HG03432 (cell line): ENCODE results near the gene LBHD2.
A peak's percentile ranks its signal among the peaks of the same experiment; 100 is the strongest.

Experiments used
- ATAC-seq: cut with Tn5 transposase; IDR thresholded peaks from one replicate; pipeline ENCODE4 v1.9.1; 2021; ENCODE audit warnings: mild to moderate bottlenecking, moderate library complexity; ENCODE audit not compliant: unreplicated experiment

The LBHD2 gene

DNA sequence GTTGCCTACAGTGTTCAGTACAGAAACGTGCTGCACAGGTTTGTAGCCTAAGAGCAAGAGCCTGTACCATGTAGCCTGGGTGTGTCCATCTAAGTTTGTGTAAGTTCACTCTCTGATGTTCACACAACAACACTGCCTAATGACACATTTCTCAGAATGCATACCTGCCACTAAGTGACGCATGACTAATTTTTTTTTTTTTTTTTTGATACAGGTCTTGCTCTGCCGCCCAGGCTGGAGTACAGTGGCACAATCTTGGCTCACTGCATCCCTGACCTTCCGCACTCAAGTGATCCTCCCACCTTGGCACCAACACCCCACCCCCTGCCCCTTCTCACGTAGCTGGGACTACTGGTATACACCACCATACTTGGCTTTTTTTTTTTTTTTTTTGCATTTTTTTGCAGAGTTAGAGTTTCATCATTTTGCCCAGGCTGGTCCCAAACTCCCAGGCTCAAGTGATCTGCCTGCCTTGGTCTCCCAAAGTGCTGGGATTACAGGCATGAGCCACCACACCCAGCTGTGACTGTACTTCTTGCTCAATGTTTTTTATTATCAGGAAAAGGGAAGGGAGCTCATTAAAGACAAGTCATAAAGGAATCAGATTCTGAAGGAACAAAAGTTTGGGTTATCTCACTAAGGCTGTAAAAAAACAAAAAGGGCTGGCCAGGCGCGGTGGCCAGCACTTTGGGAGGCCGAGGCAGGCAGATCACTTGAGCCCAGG lies 16.6 kb upstream of the LBHD2 start:
- no peak for ATAC-seq

DNA sequence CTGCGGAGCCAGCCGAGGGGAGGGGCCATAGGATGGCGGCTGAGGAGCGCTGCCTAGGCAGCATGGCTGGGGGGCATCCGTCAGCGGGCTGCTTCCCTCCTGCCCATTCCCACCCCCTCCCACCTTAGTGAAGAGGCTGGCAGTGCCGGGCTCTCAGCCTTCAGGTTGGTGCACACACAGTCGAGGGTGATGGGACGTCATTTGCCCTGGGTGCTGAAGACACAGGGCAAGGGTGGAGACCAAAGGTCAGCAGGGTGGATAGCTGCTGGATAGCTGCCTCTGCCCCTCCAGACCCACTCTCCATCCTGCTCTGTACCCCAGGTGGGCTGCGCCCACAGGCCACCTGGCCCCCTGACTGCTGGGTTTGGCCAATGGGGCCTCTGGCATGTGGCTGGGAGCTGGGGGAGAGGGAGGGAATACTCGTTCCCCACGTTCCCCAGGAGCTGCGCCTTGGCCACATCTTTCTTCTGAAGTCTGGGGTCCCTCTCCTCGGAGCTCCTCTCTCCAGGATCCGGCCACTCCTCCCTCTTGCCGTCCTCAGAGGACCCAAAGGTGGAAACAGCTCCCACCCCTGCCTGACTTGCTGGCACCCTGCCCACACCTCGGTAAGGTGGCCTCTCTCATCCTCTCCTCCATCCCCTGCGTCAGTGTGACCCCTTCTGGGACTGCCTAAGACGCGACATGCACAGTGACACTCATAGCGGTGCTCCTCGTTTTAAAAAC lies 15.5 kb upstream of the LBHD2 start:
- no peak for ATAC-seq

DNA sequence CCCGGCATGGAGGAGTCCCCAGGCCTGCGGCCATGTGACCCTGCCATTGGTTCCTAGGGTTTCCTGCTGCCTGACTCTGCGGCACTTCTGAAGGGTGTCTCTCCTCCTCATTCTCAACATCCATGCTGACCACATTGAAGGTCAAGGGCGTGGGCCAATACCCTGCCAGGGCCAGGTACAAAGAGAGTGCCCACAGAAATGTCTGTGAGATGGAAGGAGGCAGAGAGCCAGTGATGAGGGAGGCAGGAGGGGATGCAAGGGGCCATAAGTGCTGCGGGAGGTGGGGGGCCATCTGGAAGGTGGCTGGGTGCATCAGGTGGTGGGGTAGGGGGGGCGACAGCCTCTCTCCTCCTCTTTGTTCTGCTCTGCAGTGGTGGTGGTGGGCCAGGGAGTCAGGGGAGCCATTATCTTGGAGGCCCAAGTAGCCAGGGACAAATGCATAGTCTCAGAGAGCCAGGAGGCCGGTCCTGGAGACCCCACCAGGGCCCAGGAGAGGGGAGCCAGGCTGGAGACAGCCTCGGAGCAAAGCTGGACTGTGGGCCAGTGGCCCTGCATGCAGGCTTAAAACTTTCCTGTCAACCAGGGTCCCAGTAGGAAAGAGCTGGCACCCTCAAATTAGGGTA lies 13.6 kb upstream of the LBHD2 start:
- ATAC-seq, result no peak

DNA sequence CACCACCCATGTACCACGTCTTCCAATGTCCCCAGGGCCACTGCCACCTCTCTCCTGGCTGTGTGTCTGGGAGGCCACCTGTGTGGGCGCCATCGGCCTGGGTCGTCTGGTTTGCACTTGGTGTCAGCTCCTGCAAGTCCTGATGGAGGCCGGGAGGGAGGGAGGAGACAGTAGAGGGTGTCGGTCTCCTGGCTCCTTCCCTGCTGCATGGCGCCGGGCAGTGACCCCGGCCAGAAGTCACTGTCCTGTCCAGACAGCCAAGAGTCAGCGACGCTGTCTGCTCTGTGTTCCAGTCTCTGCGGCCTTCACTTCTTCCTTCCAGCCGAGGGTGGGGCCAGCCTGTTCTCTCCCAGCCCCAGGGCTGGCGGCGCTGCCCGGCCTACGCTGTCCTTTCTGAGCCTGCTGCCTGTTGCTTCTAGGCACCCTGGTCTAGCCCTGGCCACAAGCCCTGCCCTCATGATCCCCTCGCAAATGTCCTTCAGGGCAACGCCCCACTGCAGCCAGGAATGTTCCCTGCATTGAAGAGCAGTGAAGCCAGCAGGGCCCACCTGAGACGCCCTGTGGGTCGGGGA lies 13.0 kb upstream of the LBHD2 start:
- ATAC-seq, result no peak

DNA sequence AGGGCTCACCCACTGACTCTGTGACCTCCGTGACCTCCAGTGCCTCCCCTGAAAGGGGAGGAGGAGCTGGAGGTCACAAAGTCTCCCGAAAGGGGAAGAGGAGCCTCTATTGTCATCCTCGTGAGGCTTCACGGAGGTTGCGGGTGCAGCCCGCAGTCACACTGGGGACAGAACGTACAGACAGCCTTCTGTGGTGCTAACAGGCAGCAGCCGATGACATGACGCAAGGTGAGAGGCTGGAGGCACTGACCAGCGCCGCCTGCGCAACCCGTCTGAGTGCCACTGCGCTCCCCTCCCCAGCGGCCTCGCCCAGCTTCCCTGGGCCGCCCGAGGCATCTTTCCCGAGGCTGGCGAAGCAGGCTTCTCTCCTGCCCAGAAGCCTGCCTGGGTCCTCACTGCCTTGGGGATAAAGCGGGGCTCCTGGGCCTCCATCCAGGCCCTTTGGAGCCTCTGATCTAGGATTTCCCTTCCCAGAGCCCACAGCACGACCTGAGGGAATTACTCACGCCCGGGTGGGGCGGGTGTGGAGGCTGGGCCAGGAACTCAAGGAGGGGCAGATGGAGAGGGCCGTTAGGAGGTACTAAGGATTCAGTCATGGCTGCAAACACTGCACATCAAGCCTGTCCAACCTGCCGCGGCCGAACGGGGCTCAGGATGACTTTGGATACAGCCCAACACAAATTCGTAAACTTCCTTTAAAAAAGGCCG lies 12.3 kb upstream of the LBHD2 start:
- ATAC-seq, result no peak

DNA sequence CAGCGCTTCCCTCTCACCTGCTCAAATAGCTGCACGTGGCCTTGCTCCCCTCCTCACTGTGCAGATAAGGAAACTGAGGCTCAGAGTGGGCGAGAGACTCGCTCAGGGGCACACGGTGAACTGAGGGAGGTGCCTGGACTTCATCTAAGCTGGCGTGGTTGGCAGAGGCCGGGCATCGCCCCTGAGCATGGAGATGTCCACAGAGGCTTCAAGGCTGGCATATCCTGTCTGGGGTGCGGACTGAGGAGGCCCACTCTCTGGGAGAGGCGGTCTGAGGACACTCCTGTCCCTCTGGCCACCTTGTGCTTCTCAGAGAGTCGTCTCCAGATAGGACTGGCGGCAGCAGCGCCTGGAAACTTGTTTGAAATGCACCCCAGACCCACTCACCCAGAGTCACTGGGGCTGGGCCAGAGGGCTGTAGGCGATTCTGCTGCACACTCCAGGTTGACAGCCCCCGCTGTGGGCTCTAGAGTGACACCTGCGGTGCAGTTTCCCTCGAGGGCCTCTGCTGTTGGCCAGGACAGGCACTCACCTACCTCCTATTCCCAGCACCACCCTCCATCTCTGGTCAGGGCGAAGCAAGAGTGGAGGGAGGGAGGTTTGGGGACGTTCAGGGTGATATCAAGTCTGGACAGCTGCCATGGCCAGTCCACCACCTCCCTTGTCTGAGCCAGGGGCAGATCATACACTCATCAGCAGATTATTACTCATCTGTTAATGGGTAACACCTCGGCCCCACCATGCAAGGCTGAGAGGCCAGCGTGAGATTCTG lies 11.2 kb upstream of the LBHD2 start:
- no peak for ATAC-seq

DNA sequence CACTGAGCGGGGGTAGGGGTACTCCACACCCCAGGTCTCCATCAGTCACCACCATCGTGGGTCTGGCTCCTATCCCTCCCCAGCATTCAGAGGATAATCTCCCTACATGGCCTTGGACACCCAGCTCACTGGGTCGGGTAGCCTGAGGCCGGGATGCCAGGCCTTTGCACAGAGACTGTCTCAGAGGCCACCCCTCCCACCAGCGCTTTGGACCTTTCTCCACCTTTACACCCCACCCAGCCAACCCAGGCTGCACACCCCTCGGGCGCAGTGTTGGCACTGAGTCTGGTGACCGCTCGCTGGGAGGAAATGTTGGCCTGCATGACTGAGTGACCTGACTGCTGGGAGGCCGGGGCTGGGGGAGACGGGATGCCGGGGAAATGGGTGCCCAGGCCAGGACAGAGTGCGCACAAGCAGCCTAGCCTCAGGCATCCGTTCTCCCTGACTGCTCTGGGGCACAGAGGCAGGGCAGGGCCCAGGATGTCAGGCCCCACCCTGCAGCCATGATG lies 10.6 kb upstream of the LBHD2 start:
- ATAC-seq, result no peak

DNA sequence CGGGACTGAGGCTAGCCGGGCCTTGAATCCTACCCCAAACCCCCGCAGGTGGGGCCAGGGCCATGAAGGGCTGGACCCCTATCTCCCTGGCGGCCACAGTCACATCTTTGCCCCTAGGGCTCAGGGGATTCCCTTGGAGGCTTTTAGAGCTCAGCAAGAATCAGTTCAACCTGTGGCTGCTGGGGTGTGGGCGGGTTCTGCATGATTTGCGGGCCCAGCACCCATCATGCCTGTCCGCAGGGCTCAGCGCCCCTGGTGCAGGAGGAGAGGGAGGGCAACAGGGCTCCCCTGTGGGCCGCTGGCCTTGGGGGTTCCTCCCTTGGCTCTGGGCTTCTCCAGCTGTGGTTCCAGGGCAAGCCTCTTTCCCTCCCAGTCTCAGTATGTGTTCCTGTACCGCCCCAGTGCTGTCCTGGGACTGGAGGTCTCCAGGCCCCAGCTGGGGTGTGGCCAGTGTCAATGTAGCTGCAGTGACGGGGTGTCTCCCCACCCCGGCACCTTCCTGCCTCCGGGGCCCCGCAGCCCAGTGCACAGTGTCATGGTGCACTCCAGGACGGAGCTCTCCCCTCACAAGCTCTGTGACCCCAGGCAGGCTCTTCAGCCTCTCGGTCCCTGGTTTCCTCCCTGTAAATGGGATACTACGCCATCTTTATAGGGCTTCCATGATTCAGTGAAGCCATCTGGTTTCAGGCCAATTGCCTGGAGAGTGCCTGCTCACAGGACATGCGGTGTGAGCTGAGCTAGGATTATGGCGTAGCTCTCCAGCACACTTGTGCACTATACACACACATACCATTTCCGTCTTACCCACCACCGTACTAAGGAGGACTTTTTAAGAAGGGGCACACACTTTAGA lies 9.9 kb upstream of the LBHD2 start:
- no peak for ATAC-seq

DNA sequence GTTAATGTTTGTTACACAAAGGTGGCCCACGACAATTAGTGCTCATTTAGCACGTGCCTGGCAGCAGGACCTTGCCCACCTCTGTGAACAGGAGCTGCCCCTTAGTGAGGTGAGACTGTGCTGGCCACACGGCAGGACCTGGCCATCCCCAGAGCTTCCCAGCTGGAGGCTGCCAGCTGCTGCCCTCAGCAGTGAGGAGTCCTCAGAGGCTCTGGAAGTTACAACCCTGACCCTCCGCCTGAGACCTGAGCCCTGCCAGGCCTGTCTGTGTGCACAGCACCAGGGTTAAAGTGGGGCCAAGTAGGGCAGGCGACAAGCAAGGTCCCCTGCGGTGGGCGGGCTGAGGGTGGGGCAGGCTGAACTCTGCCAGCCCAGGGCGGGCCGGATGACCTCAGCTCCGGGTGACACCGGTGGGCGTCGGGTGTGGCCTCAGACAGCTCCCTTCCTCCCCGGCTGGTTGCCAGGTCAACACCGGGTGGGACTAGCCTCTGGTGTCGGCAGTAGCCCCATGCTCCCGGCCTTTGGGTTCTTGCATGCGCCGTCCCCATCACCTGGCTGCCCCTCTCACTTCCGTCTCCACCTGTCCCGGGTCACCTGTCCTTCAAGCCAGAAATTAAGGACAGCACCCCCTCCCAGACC lies 9.2 kb upstream of the LBHD2 start:
- ATAC-seq, result no peak

DNA sequence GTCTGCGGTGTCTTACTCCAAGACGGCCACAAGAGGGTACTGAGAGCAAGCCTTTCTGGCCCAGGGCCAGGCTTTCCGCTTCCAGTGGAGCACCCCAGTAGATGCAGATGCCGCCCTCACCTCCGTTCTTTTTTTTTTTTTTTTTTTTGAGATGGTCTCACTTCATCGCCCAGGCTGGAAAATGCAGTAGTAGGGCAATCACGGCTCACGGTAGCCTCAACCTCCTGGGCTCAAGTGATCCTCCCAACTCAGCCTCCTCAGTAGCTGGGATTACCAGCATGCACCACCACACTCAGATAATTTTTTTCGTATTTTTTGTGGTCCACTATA lies 5.6 kb upstream of the LBHD2 start:
- ATAC-seq, result peak; percentile 41

DNA sequence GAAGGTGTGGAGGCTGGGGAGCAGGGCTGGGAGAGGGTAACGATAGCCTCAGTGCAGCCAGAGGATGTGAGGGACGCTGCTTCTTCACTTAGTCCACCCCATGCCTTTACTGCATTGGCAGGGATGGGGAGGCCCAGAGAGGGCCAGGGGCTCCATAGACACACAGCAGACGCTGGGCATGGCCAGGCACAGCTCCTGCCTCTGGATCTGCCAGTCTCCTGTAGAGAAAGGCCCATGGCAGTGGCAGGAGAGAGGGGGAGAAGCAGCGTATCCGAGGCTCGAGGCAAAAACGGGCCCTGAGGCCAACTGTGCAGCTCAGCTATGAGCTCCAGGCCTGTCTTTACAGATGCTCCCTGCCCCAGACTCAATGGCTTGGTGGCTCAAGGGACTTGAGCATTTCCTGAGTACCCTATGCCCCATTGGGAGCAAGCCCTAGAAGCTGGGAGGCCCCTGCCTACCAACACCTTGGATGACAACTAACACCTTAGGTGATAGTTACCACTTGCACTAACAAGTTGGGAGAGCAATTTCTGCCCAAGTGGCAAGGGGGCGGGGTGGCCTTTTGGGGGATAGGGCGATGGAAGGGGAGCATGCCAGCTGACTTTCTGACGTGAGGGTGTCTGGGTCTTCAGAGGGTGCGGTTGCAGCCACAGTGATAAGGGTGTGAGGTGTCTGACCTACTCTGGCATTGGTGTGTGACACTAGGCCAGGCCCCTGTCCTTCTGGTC lies 5.0 kb upstream of the LBHD2 start:
- ATAC-seq, result no peak

DNA sequence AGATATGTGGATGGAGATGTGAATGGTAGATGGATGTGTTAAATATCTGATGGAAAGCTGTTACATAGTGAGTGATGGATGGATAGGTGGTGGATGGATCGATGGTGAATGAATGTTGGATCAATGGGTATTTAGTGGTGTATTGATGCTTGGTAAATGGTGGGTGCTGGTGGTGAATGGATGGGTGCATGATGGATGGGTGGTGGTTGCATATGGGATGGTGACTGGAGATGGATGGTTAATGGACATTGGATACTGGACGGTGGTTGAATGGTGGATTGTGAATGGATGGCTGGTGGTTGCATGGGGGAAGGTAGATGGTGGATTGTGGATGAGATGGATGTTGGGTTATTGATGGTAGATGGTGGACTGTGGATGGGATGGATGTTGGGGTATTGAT lies 2.1 kb upstream of the LBHD2 start:
- no peak for ATAC-seq

DNA sequence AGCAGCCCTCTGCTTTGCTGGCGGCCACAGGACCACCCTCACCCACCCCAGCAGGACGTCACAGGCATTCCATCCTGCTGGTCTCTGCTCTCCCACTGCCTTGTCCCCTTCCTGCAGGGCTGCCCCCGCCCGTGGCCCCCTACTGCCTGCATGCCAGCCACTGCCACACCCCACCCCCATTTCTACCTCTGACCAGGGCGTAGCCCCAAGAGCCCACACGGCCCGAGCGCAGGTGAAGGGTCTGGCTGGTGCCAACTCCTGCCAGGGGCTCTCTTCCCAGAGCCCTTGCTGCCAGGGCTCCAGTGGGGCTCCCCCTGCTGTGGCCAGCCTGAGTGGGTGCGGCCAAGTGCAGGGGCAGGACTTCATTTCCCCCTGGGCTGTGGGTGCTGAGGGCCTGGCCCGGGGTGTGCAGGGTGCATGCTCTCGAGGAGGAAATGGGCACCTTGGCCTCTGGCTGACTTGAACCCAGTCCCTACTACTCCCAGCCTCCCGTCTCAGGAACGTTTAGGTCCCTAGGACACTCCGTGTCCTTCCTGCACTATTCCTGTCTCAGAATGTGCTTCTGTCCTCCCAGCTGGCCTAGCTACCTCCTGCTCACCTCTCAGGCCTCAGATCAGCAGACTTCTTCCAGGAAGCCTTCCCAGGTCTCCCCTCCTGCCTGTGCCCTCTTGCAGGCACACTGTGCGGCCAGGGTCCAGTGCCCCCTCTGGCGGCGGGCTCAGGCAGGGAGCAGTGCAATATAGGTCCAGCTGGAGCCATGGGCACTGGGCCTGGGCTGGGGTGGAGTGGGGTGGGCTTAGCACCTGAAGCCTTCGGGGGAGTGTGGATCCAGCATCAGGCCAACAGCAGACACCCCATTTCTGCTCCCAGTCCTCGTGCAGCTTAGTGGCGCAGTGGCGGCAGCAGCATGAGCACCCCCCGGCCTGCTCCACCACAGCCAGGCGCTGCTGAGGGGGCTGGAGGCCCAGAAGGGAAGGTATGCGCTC lies 1.4 kb downstream of the LBHD2 start:
- ATAC-seq, result no peak

DNA sequence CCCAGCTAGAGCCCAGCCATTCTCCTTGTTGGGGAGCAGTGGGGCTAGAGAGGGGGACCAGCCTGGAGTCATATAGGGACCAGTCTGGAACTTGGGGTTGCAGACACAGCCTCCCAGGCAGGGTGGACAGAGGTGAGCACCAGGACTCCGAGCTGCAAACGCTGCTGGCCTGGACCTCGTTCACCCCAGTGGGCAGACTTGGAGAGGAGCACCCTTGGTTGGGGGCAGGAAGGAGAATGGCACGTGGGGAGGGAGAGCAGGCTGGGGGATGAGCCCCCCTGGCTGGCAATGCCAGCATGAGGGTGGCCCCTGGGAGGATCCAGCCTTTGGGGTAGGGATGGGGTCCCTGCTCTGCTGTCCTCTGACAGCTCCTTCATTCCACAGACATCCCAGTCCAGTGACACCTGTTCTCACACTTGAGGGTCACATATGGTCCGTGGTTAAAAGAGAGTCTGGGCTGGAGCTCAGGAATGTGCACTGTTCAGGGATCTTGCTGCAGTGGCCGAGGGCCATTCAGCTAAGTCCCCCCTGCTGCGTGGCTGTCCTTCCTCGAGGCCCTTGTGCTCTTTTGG lies 2.8 kb downstream of the LBHD2 start:
- no peak for ATAC-seq

DNA sequence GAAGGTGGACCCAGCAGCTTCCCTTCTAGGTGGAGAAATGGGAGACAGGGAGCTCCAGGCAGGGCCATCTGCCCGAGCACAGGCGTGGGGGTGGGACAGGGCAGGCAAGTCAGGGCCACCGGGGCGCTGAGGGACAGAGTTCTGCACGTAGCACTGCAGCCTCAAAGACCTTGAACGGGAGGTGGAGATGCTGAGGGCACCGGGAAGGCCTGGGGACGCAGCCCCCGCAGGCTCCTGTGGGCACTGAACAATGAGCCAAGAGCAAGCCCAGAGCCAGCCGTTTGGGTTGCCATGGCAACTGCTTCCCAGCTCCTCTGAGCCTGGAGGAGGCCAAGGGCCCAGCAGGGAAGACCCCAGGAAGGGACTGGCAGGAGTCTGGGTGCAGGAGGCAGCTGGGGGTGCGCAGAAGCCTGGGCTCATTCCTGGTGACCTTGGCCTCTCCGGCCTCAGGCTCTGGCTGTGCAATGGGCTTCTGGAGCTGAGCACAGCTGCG lies 3.4 kb downstream of the LBHD2 start:
- no peak for ATAC-seq

DNA sequence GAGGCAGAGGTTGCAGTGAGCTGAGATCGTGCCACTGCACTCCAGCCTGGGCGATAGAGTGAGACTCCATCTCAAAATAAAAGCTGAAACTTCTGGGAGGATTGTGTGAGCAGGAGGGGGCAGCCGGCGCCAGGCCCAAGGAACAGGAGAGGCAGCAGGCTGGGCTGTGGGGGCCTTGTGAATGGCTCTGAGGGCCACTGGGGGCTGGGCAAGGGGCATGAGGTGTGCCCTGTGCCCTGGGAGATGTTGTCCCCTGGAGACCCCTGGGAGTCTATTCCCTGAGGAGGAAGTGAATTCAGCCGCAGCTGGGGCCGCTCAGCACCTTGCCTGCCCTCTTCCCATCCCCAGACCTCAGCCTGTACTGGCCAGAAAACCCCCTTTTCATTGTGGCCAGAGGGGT lies 4.9 kb downstream of the LBHD2 start:
- no peak for ATAC-seq
